ENCODE measurements around the gene TNFAIP1.

TNFAIP1 gene

GRCh38 chr17:28366605-28367004 is 31.0 kb downstream of the TNFAIP1 start:
- Mint-ChIP-seq H3K36me3 (peaks cover 4% of the 10 kb centered on the region), H3K27me3 (no peaks in the 10 kb centered on the region), H3K4me3 (no peak overlapping the region), H3K4me1 (peaks cover 10% of the 10 kb centered on the region), H3K27ac (no peak overlapping the region), H3K9me3 (no peaks in the 10 kb centered on the region)
- CTCF ChIA-PET, result interaction anchor here (0.9 to 1.3 kb wide), 2 partner anchors 10 to 11 kb away, joined by 3 read pairs; no protein-coding TSS in a partner anchor
- no peak for DNase-seq

DNA sequence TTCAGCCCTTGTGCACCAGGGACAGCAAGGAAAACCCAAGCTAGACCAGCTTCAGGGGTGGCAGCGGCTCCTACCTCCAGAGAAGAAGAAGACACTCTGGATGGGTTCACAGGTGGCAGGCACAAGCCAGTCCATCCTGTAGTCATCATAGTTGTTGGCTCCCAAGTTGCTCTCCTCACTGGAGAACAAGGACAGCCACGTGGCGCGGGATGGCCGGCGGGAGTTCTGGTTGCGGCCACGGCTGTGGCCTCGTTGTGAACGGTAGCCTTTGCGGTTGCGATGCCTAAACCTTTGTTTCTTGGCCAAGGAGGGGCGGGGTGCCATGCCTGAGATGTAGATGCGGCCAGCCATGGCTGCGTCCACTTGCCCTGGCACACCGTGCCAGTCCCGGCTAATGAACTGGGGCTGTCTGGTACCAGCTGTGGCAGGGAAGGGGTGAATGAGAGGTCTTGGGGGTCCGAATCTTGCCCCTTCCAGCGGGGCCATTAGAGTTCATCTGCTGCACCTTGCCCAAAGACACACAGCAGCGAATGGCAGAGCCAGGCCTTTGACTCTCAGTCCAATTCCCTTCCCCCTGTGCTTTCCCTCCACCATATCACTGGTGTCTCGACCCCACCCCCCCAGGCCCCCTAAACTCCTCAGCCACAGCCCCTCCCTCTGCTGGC is 32.2 kb downstream of the TNFAIP1 start:
- no peak for DNase-seq
- Mint-ChIP-seq H3K27ac (no peak overlapping the region), H3K36me3 (peaks cover 4% of the 10 kb centered on the region), H3K4me1 (peaks cover 19% of the 10 kb centered on the region), H3K27me3 (peaks cover under 1% of the 10 kb centered on the region), H3K4me3 (no peak overlapping the region), H3K9me3 (no peaks in the 10 kb centered on the region)
- CTCF ChIA-PET, result interaction anchor here (1.3 kb wide), 1 partner anchor 12 kb away, joined by 3 read pairs; no protein-coding TSS in a partner anchor

DNA sequence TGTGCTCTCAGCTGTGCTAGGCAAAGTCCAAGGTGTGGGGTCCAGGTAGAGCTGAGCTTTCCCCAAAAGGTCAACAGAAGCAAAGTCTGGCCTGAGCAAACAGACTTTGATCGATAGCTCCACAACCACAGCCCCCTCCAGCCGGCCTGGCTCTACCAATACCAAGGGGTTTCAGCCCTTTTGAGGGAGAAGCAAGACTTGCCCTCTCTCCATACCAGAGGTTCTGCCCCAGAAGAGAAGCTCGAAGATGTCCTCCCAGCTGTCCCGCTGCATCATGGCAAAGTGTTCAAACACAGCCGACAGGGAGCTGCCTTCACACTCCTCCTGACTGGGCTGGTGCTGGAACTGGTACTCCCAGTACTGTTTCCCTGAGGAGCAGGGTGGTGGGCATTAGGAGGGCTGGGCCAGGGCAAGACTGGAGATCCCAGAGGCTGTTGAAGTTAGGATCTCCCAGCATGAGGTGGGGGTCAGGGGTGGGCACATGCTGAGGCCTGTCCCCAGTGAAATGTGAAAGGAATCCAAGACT is 32.8 kb downstream of the TNFAIP1 start:
- H3K27ac Mint-ChIP-seq, result no peak overlapping the region
- H3K27me3 Mint-ChIP-seq, result peaks cover 5% of the 10 kb centered on the region
- H3K9me3 Mint-ChIP-seq, result no peaks in the 10 kb centered on the region
- H3K4me1 Mint-ChIP-seq, result peaks cover 25% of the 10 kb centered on the region
- H3K4me3 Mint-ChIP-seq, result no peak overlapping the region
- CTCF ChIA-PET, result no interaction called here
- peaks cover 3% of the 10 kb centered on the region for H3K36me3 Mint-ChIP-seq
- DNase-seq, result no peak

- Mint-ChIP-seq H3K36me3 (no peaks in the 10 kb centered on the region), H3K27me3 (peaks cover 5% of the 10 kb centered on the region), H3K27ac (no peak overlapping the region), H3K9me3 (no peaks in the 10 kb centered on the region), H3K4me1 (peaks cover 29% of the 10 kb centered on the region), H3K4me3 (no peak overlapping the region)
- CTCF ChIA-PET, result no interaction called here
- no peak for DNase-seq
Measured at GRCh38 chr17:28368915-28369683, 33.5 kb downstream of the TNFAIP1 start.

DNA sequence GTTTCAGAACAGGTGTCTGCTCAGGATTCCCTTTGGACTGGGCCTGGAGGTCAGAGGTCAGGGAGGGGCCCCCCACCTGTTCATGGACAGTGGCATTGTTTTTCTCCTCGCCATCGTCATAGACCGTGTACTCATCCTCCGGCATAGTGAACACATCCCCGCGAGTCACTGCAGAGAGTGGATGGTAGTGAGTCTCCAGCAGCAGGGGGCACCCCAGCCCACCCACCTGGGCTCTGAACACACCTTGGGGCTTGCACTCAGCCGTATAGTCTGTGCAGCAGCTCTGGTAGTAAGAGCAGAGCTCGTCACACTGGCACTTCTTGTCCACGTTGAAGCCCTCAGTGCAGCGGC is 34.1 kb downstream of the TNFAIP1 start:
- Mint-ChIP-seq H3K9me3 (no peaks in the 10 kb centered on the region), H3K27ac (no peak overlapping the region), H3K27me3 (peaks cover 5% of the 10 kb centered on the region), H3K4me1 (peaks cover 29% of the 10 kb centered on the region), H3K4me3 (no peak overlapping the region), H3K36me3 (no peaks in the 10 kb centered on the region)
- no peak for DNase-seq
- CTCF ChIA-PET, result no interaction called here

GRCh38 chr17:28370035-28370743 is 34.6 kb downstream of the TNFAIP1 start, which contains the start of gene VTN:
Gene VTN, minus strand, starts transcription at chr17:28370307. Its CDS starts 104 bp downstream, at chr17:28370203.
- Mint-ChIP-seq H3K4me3 (peak within 1 kb of the TSS; percentile 87), H3K27ac (peak within 1 kb of the TSS; percentile 81), H3K9me3 (no peaks in the 10 kb centered on the region), H3K36me3 (no peaks in the 10 kb centered on the region), H3K27me3 (peaks cover 5% of the 10 kb centered on the region), H3K4me1 (peaks cover 29% of the 10 kb centered on the region)
- DNase-seq, result no peak
- CTCF ChIA-PET, result no interaction called here

DNA sequence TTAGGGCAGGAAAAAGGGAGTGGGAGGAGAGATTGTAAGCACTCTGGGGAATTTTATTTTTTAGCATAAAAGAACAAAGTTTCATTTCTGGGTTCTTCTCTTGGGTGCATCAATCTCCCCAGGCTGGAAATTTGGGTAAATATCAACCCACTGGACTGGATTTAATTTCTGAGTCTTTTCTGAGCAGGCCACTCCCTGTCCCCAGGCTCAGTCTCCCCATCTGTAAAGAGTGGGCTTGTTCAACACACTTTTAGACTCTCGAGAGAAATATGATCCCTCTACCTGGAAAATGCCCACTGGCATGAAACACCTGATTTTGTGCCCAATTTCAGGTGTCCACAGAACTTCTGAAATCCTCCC is 35.2 kb downstream of the TNFAIP1 start:
- H3K4me3 Mint-ChIP-seq, result peak overlapping the region; percentile 87
- H3K4me1 Mint-ChIP-seq, result peaks cover 29% of the 10 kb centered on the region
- no peak for DNase-seq
- no peaks in the 10 kb centered on the region for H3K36me3 Mint-ChIP-seq
- CTCF ChIA-PET, result no interaction called here
- H3K27ac Mint-ChIP-seq, result no peak overlapping the region
- H3K9me3 Mint-ChIP-seq, result no peaks in the 10 kb centered on the region
- peaks cover 5% of the 10 kb centered on the region for H3K27me3 Mint-ChIP-seq

GRCh38 chr17:28371245-28372202 is 36.0 kb downstream of the TNFAIP1 start, which contains the start of gene SARM1:
Gene SARM1, plus strand, starts transcription at chr17:28371694. Its CDS starts 339 bp downstream, at chr17:28372033.
- Mint-ChIP-seq H3K4me3 (peak within 1 kb of the TSS; percentile 87), H3K27ac (peak within 1 kb of the TSS; percentile 81), H3K27me3 (peaks cover 5% of the 10 kb centered on the region), H3K9me3 (no peaks in the 10 kb centered on the region), H3K4me1 (peaks cover 29% of the 10 kb centered on the region), H3K36me3 (no peaks in the 10 kb centered on the region)
- peak; percentile 90 for DNase-seq
- CTCF ChIA-PET, result no interaction called here

GRCh38 chr17:28372203-28372944 is 36.8 kb downstream of the TNFAIP1 start:
- peaks cover 5% of the 10 kb centered on the region for H3K27me3 Mint-ChIP-seq
- peak; percentile 46 for DNase-seq
- H3K4me1 Mint-ChIP-seq, result peaks cover 29% of the 10 kb centered on the region
- no peaks in the 10 kb centered on the region for H3K36me3 Mint-ChIP-seq
- H3K27ac Mint-ChIP-seq, result no peak overlapping the region
- H3K4me3 Mint-ChIP-seq, result peak overlapping the region; percentile 68
- H3K9me3 Mint-ChIP-seq, result no peaks in the 10 kb centered on the region
- CTCF ChIA-PET, result no interaction called here

- Mint-ChIP-seq H3K27ac (no peak overlapping the region), H3K27me3 (peaks cover 5% of the 10 kb centered on the region)
Measured at GRCh38 chr17:28372945-28373274, 37.3 kb downstream of the TNFAIP1 start.

DNA sequence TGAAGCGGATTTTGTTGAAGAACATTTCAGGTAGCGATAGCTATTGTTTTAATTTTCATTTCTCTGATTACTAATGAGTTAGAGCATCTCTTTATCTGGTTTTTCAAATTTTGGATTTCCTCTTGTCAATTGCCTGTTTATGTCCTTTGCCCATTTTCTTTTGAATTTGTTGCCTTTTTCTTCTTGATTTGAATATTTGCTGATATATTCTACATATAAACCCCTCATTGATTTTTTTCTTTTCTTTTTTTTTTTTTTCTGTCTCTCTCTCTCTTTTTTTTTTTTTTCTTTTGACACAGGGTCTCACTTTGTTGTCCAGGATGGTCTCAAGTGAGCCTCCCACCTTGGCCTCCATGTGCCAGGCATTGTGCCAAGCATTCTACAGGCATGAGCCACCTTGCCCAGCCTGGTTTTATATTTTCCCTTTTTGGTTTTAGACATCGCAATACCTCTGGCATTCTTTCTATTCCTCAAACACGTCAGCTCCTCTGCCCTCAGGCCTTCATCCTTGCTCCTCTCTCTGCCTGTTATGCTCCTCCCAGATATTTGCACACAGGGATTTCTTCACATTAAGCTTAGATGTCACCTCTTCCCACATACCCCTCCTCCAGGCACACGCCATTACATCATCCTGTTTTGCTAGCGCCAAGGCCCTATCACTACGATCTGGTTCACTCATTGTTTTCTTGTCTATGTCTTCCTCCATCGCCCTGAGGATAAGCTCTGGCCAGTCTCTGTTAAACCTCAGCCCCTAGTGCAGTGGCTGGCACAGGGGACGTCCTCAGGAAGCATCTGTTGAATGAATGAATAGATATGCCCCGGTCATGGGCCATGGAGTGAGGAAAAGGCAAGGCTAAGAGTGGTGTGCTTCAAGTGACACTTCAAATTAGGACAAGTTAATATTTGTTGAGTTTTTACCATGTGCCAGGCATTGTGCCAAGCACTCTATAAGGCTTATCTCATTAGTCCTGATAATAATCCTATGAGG is 44.5 kb downstream of the TNFAIP1 start:
- Mint-ChIP-seq H3K9me3 (no peaks in the 10 kb centered on the region), H3K36me3 (no peaks in the 10 kb centered on the region), H3K4me1 (peaks cover 17% of the 10 kb centered on the region), H3K27me3 (peaks cover 29% of the 10 kb centered on the region), H3K4me3 (no peak overlapping the region), H3K27ac (no peak overlapping the region)
- no peak for DNase-seq
- CTCF ChIA-PET, result interaction anchor here (0.9 to 4.5 kb wide), 2 partner anchors 37 to 43 kb away, joined by 3 to 22 read pairs; no protein-coding TSS in a partner anchor

More at GRCh38 chr17:28372945-28373274, 37.3 kb downstream of the TNFAIP1 start:
- no peak for DNase-seq
- peaks cover 29% of the 10 kb centered on the region for H3K4me1 Mint-ChIP-seq
- H3K9me3 Mint-ChIP-seq, result no peaks in the 10 kb centered on the region
- CTCF ChIA-PET, result no interaction called here
- no peaks in the 10 kb centered on the region for H3K36me3 Mint-ChIP-seq
- peak overlapping the region; percentile 68 for H3K4me3 Mint-ChIP-seq
